HFF-Myc (cell line): ENCODE results near the gene GP1BB.
"Not testable (repeated sequence)": the region's sequence is repeated elsewhere in the genome, so short reads cannot be mapped to it uniquely, and the experiment has no call there.

Source experiments
- DNase-seq: peaks from one replicate; pipeline ENCODE4 v3.0.0-alpha.2; 2011; ENCODE audit warnings: low read depth; ENCODE audit errors: extremely low read depth
- H3K4me3 ChIP-seq: replicated peaks from 2 replicates; pipeline ENCODE4 v1.5.1; 2011; ENCODE audit warnings: low read depth, mild to moderate bottlenecking, control low read depth, low read length
- CTCF ChIP-seq: IDR thresholded peaks from 2 replicates; pipeline ENCODE4 v1.5.1; 2012; ENCODE audit warnings: mild to moderate bottlenecking, low read depth, low read length, control low read depth; ENCODE audit errors: missing control alignments

The GP1BB gene

DNA sequence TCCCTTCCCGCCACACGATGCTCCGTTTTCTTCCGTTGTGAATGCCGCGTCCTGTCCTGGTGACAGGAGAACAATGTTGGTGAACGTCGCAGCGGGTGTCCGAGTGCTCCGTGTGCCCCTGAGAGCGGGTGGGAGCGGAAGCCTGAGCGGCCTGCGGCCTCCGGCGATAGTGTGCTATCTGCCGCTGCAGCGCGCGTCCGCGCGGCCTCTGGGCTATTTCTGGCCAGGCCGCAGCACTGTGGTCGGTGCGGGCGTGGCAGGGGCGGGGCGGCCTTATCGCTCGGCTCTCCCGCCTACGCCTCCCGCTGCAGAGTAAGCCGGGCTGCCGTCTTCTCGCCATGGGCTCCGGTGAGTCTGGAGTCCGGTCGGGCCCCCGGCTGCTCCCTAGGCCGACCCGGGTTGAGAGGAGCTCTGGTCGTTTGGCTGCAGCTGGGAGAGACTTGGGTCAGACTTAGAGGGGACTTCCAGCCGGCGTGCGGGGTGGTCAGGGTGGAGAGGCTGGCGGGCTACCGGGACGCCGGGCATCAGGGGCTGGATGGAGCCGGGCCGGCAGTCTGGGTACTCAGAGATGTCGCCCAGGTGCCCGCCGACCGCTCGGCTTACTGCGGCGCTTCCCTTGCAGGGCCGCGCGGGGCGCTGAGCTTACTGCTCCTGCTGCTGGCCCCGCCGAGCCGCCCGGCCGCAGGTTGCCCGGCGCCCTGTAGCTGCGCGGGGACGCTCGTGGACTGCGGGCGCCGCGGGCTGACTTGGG, at the start of gene GP1BB:
GP1BB (plus strand) TSS at position 308 of the 751 bp plus-strand sequence; CDS start at position 339, 31 bp downstream.
- H3K4me3 ChIP-seq: no peak within 1 kb of the TSS
- TF ChIP-seq CTCF: no peak
- DNase-seq: no peak

GRCh38 chr22:19673660-19674059, 49.7 kb upstream of the GP1BB start:
- no peak for TF ChIP-seq CTCF
- DNase-seq: no peak
- H3K4me3 ChIP-seq: no peak overlapping the region

- H3K4me3 ChIP-seq: no peak overlapping the region
- no peak for DNase-seq
- TF ChIP-seq CTCF: no peak
Measured at GRCh38 chr22:19674129-19674928, 49.0 kb upstream of the GP1BB start.

- no peak overlapping the region for H3K4me3 ChIP-seq
Measured at GRCh38 chr22:19674929-19675253, 48.4 kb upstream of the GP1BB start.

DNA sequence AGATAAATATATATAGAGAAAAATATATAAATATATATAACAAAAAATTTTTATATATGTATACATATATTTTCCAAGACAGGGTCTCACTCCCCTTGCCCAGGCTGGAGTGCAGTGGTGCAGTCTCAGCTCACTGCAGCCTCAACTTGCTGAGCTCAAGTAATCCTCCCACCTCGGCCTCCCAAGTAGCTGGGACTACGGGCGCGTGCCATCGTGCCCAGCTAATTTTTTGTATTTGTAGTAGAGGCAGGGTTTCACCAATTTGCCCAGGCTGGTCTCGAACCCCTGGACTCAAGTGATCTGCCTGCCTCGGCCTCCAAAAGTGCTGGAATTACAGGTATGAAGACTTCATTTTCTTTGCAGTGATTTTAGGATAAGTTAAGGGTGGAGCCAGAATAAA, 47.9 kb upstream of the GP1BB start:
- no peak overlapping the region for H3K4me3 ChIP-seq
- no peak for TF ChIP-seq CTCF
- no peak for DNase-seq

More at GRCh38 chr22:19674929-19675253, 48.4 kb upstream of the GP1BB start:
- no peak for DNase-seq
- no peak for TF ChIP-seq CTCF

DNA sequence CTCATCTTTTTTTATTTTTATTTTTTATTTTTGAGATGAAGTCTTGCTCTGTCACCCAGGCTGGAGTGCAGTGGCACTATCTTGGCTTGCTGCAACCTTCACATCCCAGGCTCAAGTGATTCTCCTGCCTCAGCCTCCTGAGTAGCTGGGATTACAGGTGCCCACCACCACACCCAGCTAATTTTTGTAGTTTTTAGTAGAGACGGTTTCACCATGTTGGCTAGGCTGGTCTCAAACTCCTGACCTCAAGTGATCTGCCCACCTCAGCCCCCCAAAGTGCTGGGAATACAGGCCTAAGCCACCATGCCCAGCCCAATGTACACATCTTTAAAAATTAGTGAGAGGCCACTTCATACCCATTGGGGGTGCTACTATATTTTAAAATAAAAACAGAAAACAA, 46.9 kb upstream of the GP1BB start:
- DNase-seq, H3K4me3 ChIP-seq: not testable (repeated sequence)

DNA sequence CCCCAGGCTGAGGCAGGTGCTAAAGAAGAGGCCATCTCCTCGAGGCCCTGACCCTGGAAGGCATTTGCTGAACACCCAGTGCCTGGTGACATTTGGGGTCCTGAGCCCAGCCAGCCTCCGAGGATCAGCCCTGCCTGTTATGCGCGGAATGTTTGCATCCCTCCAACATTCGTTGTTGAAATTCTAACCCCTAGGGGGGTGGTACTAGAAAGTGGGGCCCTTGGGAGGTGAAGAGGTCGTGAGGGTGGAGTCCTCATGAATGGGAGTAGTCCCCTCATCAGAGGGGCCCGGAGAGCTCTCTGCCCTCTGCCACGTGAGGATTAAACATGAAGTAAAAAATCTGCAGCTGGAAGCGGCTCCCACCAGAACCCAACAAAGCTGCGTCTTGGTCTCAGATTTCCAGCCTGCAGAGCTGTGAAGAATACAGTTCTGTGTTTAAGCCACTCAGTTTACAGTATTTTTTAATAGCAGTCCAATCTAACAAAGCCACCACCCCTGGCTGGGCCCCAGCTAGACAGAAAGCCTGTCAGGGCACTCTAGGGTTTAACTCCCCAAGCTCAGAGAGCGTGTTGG, 44.3 kb upstream of the GP1BB start:
- no peak for TF ChIP-seq CTCF
- no peak for DNase-seq
- H3K4me3 ChIP-seq: no peak overlapping the region
